Calu3 (cell line): ENCODE data around the gene CCDC177. TPM values are rescaled to one million over a fixed set of nuclear protein-coding genes. Genes with fewer than 3 reads are reported as not detected.

Experiments
- BruUV-seq: library from RNA; stranded (reverse); fragments of 400-500 nt; replicated peaks from 2 replicates; lab custom pipeline; 2021; lab: Mats Ljungman, UMichigan
- CTCF ChIA-PET: fragments of 300-600 bp; sonication (Branson Sonifier 250); formaldehyde crosslinking; loops from one replicate; lab custom pipeline; 2022; ENCODE audit warnings: antibody characterized with exemption; lab: Charles Lee
- DNase-seq: peaks from one replicate; pipeline ENCODE4 v3.0.0; 2022
- H3K27ac Mint-ChIP-seq: one replicate; pipeline ENCODE4 v1.8.0; 2022; ENCODE audit warnings: mixed read lengths; ENCODE audit not compliant: unreplicated experiment
- H3K27me3 Mint-ChIP-seq: one replicate; pipeline ENCODE4 v1.8.0; 2022; ENCODE audit warnings: mixed read lengths; ENCODE audit not compliant: unreplicated experiment
- H3K36me3 Mint-ChIP-seq: one replicate; pipeline ENCODE4 v1.8.0; 2022; ENCODE audit warnings: mild to moderate bottlenecking, moderate library complexity, mixed read lengths; ENCODE audit not compliant: insufficient read depth, unreplicated experiment
- H3K4me1 Mint-ChIP-seq: one replicate; pipeline ENCODE4 v1.8.0; 2022; ENCODE audit warnings: mild to moderate bottlenecking, low read depth, mixed read lengths; ENCODE audit not compliant: unreplicated experiment
- H3K4me3 Mint-ChIP-seq: one replicate; pipeline ENCODE4 v1.8.0; 2022; ENCODE audit warnings: mild to moderate bottlenecking, low read depth, moderate library complexity, mixed read lengths; ENCODE audit not compliant: unreplicated experiment
- H3K9me3 Mint-ChIP-seq: one replicate; pipeline ENCODE4 v1.8.0; 2022; ENCODE audit warnings: low read depth, mixed read lengths; ENCODE audit not compliant: unreplicated experiment
- CTCF ChIP-seq: fragments of 200-600 bp; IDR thresholded peaks from one replicate; pipeline ENCODE4 v1.8.0; 2022; ENCODE audit warnings: antibody characterized with exemption; ENCODE audit not compliant: unreplicated experiment
- intact Hi-C: fragments of 100-400 bp; cut with micrococcal nuclease; formaldehyde crosslinking; loops from one replicate; pipeline ENCODE4 v1.10.0; 2022; ENCODE audit not compliant: unreplicated experiment
- total RNA-seq: library from RNA; stranded (reverse); gene quantifications from 2 replicates; pipeline ENCODE4 v1.2.3, GENCODE V29; 2022

CCDC177 gene
- total RNA-seq, 1 experiment from 2014 or later = not detected

- intact Hi-C loops = no loop called here
- CTCF ChIA-PET = no interaction called here
- no peak for TF ChIP-seq CTCF
- H3K4me3 Mint-ChIP-seq = no peak overlapping the region
- BruUV-seq = no TSS peak
- peaks cover 11% of the 10 kb centered on the region for H3K36me3 Mint-ChIP-seq
- no peaks in the 10 kb centered on the region for H3K9me3 Mint-ChIP-seq
- H3K27me3 Mint-ChIP-seq = peaks cover 86% of the 10 kb centered on the region
- no peak for DNase-seq
- no peak overlapping the region for H3K27ac Mint-ChIP-seq
- no peaks in the 10 kb centered on the region for H3K4me1 Mint-ChIP-seq
Measured at GRCh38 chr14:69567563-69567962, 7.1 kb downstream of the CCDC177 start.

DNA sequence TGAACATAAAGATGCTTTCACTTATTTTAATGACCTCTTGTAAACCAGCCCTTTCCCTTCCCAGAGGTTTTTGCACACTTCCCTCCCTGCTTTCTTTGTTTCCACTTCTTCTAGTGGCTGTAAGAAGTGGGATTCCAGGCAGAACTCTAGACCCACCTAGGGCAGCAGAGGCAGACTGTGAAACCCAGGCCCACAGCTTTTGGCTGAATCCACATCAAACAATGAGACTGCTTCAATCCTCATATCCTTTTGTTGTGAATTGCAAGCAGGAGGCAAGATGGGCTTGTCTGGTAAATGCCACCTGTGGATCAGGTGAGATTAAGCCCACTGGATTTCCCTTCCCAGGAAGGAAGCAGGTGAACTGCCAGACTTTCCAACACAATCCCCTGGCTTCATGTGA, 12.8 kb downstream of the CCDC177 start:
- H3K4me1 Mint-ChIP-seq = no peaks in the 10 kb centered on the region
- TF ChIP-seq CTCF = no peak
- no peaks in the 10 kb centered on the region for H3K9me3 Mint-ChIP-seq
- no peak overlapping the region for H3K4me3 Mint-ChIP-seq
- H3K27ac Mint-ChIP-seq = no peak overlapping the region
- no TSS peak for BruUV-seq
- peaks cover 5% of the 10 kb centered on the region for H3K36me3 Mint-ChIP-seq
- peaks cover 86% of the 10 kb centered on the region for H3K27me3 Mint-ChIP-seq
- CTCF ChIA-PET = no interaction called here
- DNase-seq = no peak
- intact Hi-C loops = no loop called here

DNA sequence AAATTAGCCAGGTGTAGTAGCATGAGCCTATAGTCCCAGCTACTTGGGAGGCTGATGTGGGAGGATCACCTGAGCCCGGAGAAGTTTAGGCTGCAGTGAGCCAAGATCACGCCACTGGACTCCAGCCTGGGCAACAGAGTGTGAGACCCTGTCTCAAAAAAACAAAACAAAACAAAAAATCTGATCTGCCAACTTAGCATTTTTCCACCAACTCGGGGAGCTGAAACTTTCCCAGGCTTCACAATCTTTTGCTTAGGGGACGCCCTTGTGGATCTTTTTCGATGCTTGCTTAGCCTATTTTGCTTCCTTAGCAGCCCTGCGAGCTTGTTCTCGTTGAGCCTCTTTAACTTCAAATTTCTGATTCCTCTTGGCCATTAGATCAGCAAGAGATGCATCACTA, 13.8 kb downstream of the CCDC177 start:
- Mint-ChIP-seq H3K36me3 (peaks cover 5% of the 10 kb centered on the region), H3K27me3 (peaks cover 76% of the 10 kb centered on the region), H3K4me1 (no peaks in the 10 kb centered on the region), H3K9me3 (no peaks in the 10 kb centered on the region), H3K4me3 (no peak overlapping the region), H3K27ac (no peak overlapping the region)
- intact Hi-C loops = no loop called here
- CTCF ChIA-PET = interaction anchor here (0.6 kb wide), 1 partner anchor 1231 kb away, joined by 3 read pairs; no protein-coding TSS in a partner anchor
- no TSS peak for BruUV-seq
- no peak for DNase-seq
- no peak for TF ChIP-seq CTCF

DNA sequence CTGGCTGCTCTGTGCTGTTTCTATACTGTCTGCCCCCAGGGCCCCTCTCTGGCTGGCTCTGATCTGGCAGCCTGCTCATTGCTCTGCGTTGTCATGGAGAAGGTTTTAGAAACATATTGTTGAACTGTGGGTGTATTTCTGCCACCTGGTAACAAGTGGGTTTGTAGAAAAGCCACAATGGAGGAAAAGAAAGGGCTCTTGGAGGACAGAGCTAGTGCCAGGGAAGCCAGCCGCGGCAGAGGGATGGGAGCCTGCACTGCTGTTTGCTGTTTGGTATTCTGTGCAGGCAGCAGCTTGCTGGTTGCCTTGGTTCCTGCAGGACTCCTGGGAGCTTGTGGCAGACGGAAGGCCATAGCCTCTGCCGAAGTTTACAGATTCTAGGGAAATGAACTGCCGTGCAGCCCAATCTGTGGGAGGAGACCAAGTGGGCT, 15.1 kb downstream of the CCDC177 start:
- no peaks in the 10 kb centered on the region for H3K4me1 Mint-ChIP-seq
- no peak for DNase-seq
- intact Hi-C loops = no loop called here
- TF ChIP-seq CTCF = no peak
- H3K9me3 Mint-ChIP-seq = no peaks in the 10 kb centered on the region
- H3K27me3 Mint-ChIP-seq = peaks cover 63% of the 10 kb centered on the region
- no peak overlapping the region for H3K4me3 Mint-ChIP-seq
- H3K36me3 Mint-ChIP-seq = peaks cover 5% of the 10 kb centered on the region
- no peak overlapping the region for H3K27ac Mint-ChIP-seq
- BruUV-seq = no TSS peak
- CTCF ChIA-PET = interaction anchor here (1.2 kb wide), 1 partner anchor 16 kb away, joined by 3 read pairs; no protein-coding TSS in a partner anchor
